ENCODE data around the gene BCL7B.

Gene BCL7B

DNA sequence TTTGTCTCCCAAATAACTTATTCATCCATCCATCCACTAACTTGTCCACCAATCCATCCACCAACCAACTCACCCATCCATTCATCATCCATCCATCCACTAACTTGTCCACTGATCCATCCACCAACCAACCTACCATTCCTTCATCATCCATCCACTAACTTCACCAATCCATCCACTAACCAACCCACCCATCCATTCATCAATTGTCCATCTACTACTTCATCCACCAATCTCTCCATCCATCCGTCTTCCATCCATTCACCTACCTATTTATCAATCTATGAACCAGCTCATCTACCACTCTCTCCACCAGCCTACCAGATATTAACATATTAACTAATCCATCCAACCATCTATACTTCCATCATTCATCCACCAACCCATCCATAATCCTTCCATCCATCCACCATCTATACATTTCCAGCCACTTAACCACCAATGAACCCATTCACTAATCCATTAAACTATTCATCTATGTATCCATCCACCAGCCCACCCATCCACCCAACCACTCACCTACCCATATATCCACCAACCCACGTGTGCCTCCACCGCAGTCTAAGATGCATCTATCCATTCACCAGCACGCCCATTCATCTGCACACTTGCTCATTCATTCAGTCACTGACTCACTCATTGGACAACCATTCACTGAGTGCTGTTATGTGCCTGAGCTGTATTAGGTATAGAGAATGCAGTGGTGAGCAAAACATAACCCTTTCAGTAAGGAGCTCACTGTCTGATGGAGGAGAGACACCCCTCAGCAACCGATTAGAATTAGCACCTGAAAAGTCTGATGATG lies 40.7 kb upstream of the BCL7B start:
- DNase-seq (ENCODE audit: low spot score), result no peak
- no peak for TF ChIP-seq CTCF (IDR thresholded peaks at IDR 0.05; ENCODE audit: extremely low read depth, insufficient read depth, missing control alignments)
- in situ Hi-C loops (cut with MboI; ENCODE audit: low pct_unique_long_range_greater_than_20kb, low sequenced_read_pairs, unreplicated experiment), result no loop called here

DNA sequence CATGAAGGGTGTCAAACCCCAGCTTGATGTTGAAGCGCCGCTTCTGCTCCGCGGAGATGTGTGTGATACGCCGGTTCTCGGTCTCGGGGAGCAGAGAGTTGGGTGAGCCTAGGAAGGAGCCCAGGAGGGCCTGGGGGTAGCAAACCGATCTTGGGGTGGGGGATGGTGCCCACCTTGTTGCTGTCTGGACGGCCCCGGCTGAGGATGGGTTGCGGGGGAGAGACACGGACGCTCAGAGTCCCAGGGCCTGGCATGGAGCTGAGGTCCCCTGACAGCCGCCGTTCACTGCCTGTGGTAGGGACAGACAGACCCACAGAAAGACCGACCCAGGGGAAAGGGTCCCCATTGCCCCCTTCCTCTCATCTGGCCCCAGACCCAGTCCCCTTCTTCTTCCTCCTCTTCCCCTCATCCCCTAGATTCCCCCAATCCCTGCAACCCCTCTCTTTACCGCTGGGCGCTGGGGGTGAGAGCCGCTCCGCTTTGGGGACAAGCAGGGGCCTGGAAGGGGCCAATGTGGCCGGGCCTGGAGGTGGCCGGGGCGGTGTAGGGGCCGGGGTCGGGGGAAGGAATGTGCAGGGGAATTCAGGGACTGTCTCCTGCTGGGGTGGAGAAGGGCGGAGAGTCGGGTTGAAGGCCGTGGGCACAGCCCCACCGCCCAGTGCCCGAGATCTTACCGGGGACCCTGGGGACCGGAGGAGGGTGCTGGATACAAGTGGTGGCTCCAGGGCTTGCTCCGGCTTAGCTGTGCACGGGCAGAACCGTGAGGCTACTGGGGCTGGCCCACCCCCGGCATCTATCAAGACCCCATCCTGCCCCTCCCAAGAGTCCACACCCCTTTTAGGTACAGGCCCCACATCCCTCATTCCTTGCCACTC lies 38.9 kb upstream of the BCL7B start:
- TF ChIP-seq CTCF (IDR thresholded peaks at IDR 0.05; ENCODE audit: extremely low read depth, insufficient read depth, missing control alignments), result no peak

GRCh38 chr7:73595358-73595757 lies 37.9 kb upstream of the BCL7B start:
- no peak for TF ChIP-seq CTCF (IDR thresholded peaks at IDR 0.05; ENCODE audit: extremely low read depth, insufficient read depth, missing control alignments)

More for the DNA sequence above, 38.9 kb upstream of the BCL7B start:
- in situ Hi-C loops (cut with MboI; ENCODE audit: low pct_unique_long_range_greater_than_20kb, low sequenced_read_pairs, unreplicated experiment), result no loop called here
- no peak for DNase-seq (ENCODE audit: low spot score)

GRCh38 chr7:73593207-73594045 lies 35.9 kb upstream of the BCL7B start:
- no peak for TF ChIP-seq CTCF (IDR thresholded peaks at IDR 0.05; ENCODE audit: extremely low read depth, insufficient read depth, missing control alignments)
- no peak for DNase-seq (ENCODE audit: low spot score)
- in situ Hi-C loops (cut with MboI; ENCODE audit: low pct_unique_long_range_greater_than_20kb, low sequenced_read_pairs, unreplicated experiment), result no loop called here

More at GRCh38 chr7:73595358-73595757, 37.9 kb upstream of the BCL7B start:
- in situ Hi-C loops (cut with MboI; ENCODE audit: low pct_unique_long_range_greater_than_20kb, low sequenced_read_pairs, unreplicated experiment), result no loop called here
- DNase-seq (ENCODE audit: low spot score), result no peak

GRCh38 chr7:73586911-73587310 lies 29.4 kb upstream of the BCL7B start:
- TF ChIP-seq CTCF (IDR thresholded peaks at IDR 0.05; ENCODE audit: extremely low read depth, insufficient read depth, missing control alignments), result no peak
- in situ Hi-C loops (cut with MboI; ENCODE audit: low pct_unique_long_range_greater_than_20kb, low sequenced_read_pairs, unreplicated experiment), result no loop called here
- no peak for DNase-seq (ENCODE audit: low spot score)

DNA sequence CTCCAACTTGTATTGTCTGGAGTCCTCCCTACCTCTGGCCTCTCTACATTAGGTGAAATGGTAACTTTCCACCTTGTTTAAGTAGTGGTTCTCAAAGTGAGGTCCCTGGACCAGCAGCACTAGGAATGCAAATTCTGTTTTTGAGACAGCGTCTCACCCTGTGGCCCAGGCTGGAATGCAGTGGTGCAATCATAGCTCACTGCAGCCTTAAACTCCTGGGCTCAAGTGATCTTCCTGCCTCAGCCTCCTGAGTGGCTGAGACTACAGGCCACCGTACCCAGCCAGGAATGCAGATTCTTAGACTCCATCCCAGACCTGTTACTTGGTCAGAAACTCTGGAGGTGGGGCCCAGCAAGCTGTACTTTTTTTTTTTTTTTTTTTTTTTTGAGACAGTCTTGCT lies 27.7 kb upstream of the BCL7B start:
- in situ Hi-C loops (cut with MboI; ENCODE audit: low pct_unique_long_range_greater_than_20kb, low sequenced_read_pairs, unreplicated experiment), result no loop called here
- DNase-seq (ENCODE audit: low spot score), result no peak

More for the DNA sequence above, 27.7 kb upstream of the BCL7B start:
- TF ChIP-seq CTCF (IDR thresholded peaks at IDR 0.05; ENCODE audit: extremely low read depth, insufficient read depth, missing control alignments), result no peak

All from GM13977 (cell line).